Cardiac fibroblast (primary cell): ENCODE results near the gene FOLR2.

Experiments
- DNase-seq, 2 donors: peaks; one replicate each; pipeline versions ENCODE4 v3.0.0 to v3.0.0-alpha.2; 2010; ENCODE audit warnings: low read depth in 2 of 2
- H3K4me3 ChIP-seq, 2 donors: replicated peaks in 1 of 2; 1 replicate in 1 of 2; 2 replicates in 1 of 2; pipeline ENCODE4 v1.5.1; 2011; ENCODE audit warnings: low read depth in 2 of 2, low read length in 2 of 2, mild to moderate bottlenecking in 2 of 2, moderate library complexity in 1 of 2
- CTCF ChIP-seq: IDR thresholded peaks from one replicate; pipeline ENCODE4 v1.5.1; 2011; ENCODE audit warnings: low read depth, mild to moderate bottlenecking, low read length, inconsistent platforms

FOLR2 gene

GRCh38 chr11:72223615-72224563 lies 7.3 kb downstream of the FOLR2 start:
- peak; percentile 69 to 76 for DNase-seq
- no peak for TF ChIP-seq CTCF
- peak overlapping the region; percentile 71 to 96 for H3K4me3 ChIP-seq

GRCh38 chr11:72224564-72225410 lies 8.2 kb downstream of the FOLR2 start, which contains the start of gene INPPL1:
INPPL1 (plus strand) TSS chr11:72224767; CDS start chr11:72224985, 218 bp downstream.
- DNase-seq = peak; percentile 38 to 47
- no peak for TF ChIP-seq CTCF
- peak within 1 kb of the TSS; percentile 71 to 96 for H3K4me3 ChIP-seq

GRCh38 chr11:72225411-72225951 lies 8.9 kb downstream of the FOLR2 start:
- no peak for TF ChIP-seq CTCF
- DNase-seq = peak in 1 of 2 donors; percentile 13
- H3K4me3 ChIP-seq = peak overlapping the region; percentile 71 to 96

GRCh38 chr11:72226701-72227100 lies 10.1 kb downstream of the FOLR2 start:
- TF ChIP-seq CTCF = no peak
- H3K4me3 ChIP-seq = no peak overlapping the region
- no peak for DNase-seq

GRCh38 chr11:72227316-72228228 lies 11.0 kb downstream of the FOLR2 start:
- no peak for TF ChIP-seq CTCF
- H3K4me3 ChIP-seq = no peak overlapping the region
- peak in 1 of 2 donors; percentile 19 for DNase-seq
